ENCODE measurements around the gene CCDC187. TPM values are rescaled to one million over a fixed set of nuclear protein-coding genes. Genes with fewer than 3 reads are reported as not detected.

The CCDC187 gene
- total and polyA plus RNA-seq, 2 of the 13 experiments (the other 11 are each of a cell fraction or from before 2014, with no cell fraction given), result 0.03 to 0.13 TPM

DNA sequence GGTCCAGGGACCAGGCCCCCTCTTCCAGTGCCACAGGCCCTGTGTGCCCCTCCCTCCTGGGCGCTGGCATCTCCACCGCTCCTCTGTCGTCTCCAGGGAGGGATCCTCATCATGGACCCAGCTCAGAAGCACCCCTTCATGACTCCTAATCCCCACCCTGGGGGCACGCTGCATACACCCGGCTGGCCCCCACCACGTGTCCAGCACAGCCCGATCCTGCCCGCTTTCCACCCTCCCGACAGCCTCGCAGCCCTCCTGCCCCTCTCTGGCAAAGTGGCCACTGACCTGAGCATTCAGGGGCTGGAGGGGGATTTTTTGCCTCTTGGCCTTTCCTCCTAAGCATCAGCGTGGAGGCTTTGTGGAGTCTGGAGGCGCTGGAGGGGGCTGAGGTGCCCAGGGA is 1.4 kb downstream of the CCDC187 start:
- ATAC-seq (no peak), DNase-seq (ENCODE audit: low spot score) (no peak), FAIRE-seq (no peak)
- 85% methylated on average over 9 of the region's 12 CpGs for WGBS (ENCODE audit: low lambda C conversion rate)
- in situ Hi-C loops (cut with HindIII; ENCODE audit: extremely low pct_ligation_motif_present, low pct_unique_long_range_greater_than_20kb), result no loop called here
- Histone ChIP-seq H3K4me1 (ENCODE audit: insufficient read depth, low read length) (peaks cover 44% of the 10 kb centered on the region), H2AFZ (ENCODE audit: low read length) (no peak overlapping the region), H4K20me1 (ENCODE audit: insufficient read depth, low read length) (no peaks in the 10 kb centered on the region), H3K4me2 (ENCODE audit: low read depth, low read length) (no peak overlapping the region), H3K9me3 (ENCODE audit: low read length) (no peaks in the 10 kb centered on the region), H3K9ac (ENCODE audit: insufficient read depth, low read depth, low read length) (no peak overlapping the region), H3K4me3 (replicated peaks in 1 of 3; ENCODE audit: insufficient read depth in 1 of 3, low read depth in 2 of 3, low read length in 3 of 3) (no peak overlapping the region), H3K27ac (ENCODE audit: extremely low read length, insufficient read depth, low read length) (no peak overlapping the region), H3K79me2 (ENCODE audit: insufficient read depth, low read length) (no peaks in the 10 kb centered on the region), H3K36me3 (replicated peaks in 1 of 2; ENCODE audit: control insufficient read depth in 1 of 2, insufficient read depth in 2 of 2, low read length in 2 of 2) (no peaks in the 10 kb centered on the region), H3K27me3 (ENCODE audit: control insufficient read depth in 1 of 2, insufficient read depth in 2 of 2, low read length in 2 of 2) (peaks cover 6 to 49% of the 10 kb centered on the region in 2 experiments)
- TF ChIP-seq ETV5 (CRISPR knock-in tag; IDR thresholded peaks at IDR 0.05; ENCODE audit: borderline replicate concordance) (no peak), AGO1 (IDR thresholded peaks at IDR 0.05; ENCODE audit: low read depth, low read length, poor library complexity, severe bottlenecking) (no peak), SMC3 (IDR thresholded peaks at IDR 0.05; ENCODE audit: low read length) (no peak), TEAD2 (CRISPR knock-in tag; IDR thresholded peaks at IDR 0.05) (no peak), FOXA3 (CRISPR knock-in tag; IDR thresholded peaks at IDR 0.05) (no peak), ZNF800 (CRISPR knock-in tag; IDR thresholded peaks at IDR 0.05) (no peak), YEATS4 (CRISPR knock-in tag; IDR thresholded peaks at IDR 0.05; ENCODE audit: borderline replicate concordance) (no peak), ZNF276 (CRISPR knock-in tag; IDR thresholded peaks at IDR 0.05; ENCODE audit: low read depth) (no peak), ZBTB42 (CRISPR knock-in tag; IDR thresholded peaks at IDR 0.05) (no peak), AHR (CRISPR knock-in tag; IDR thresholded peaks at IDR 0.05) (no peak), ZNF614 (CRISPR knock-in tag; IDR thresholded peaks at IDR 0.05; ENCODE audit: borderline replicate concordance) (no peak), ARID2 (CRISPR knock-in tag; IDR thresholded peaks at IDR 0.05; ENCODE audit: borderline replicate concordance) (no peak), ZBTB10 (CRISPR knock-in tag; IDR thresholded peaks at IDR 0.05; ENCODE audit: borderline replicate concordance) (no peak), NFIC (IDR thresholded peaks at IDR 0.05; ENCODE audit: low read length) (no peak), MLLT10 (CRISPR knock-in tag; IDR thresholded peaks at IDR 0.05) (no peak), PAWR (CRISPR knock-in tag; IDR thresholded peaks at IDR 0.05; ENCODE audit: borderline replicate concordance) (no peak), NR1H2 (CRISPR knock-in tag; IDR thresholded peaks at IDR 0.05; ENCODE audit: borderline replicate concordance, low read depth) (no peak)
- intact Hi-C loops (cut with micrococcal nuclease; ENCODE audit: unreplicated experiment), result no loop called here
- BruUV-seq (replicated peaks), result no TSS peak
- ChIA-PET POLR2A (no interaction called here), CTCF (ENCODE audit: low intra/inter-chr PET ratio, low total read pairs) (no interaction called here)
